Dedifferentiated amniotic fluid mesenchymal stem cell (primary cell): ENCODE results near the gene MYH4.

Source experiments
- DNase-seq: peaks from one replicate; pipeline ENCODE4 v3.0.0-alpha.2; 2016; ENCODE audit errors: extremely low spot score

MYH4 gene

GRCh38 chr17:10421900-10422542 lies 47.3 kb downstream of the MYH4 start, which contains the start of gene MYH8:
Gene MYH8 (minus strand): TSS chr17:10421950. CDS start chr17:10420227, 1,723 bp downstream.
- no peak for DNase-seq

DNA sequence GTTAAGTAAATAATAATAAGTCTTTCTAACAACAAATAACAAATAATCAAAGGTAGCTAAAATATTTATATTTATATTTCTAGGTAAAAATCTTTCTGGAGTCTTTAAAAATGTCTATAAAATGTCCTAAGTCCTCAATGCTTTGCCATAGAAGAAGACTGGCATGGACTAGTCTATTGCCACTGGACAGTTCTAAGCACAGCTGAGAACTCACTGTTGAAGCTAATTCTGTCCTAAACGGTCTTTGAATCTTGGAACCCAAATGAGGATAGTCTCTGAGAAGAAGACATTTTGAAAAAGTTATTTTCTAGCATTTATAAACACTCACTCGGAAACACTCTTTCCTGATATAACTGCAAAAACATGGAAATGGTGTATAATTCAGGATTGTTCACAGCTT lies 48.1 kb downstream of the MYH4 start:
- DNase-seq: no peak

- DNase-seq: no peak
These were observed 48.5 kb downstream of the MYH4 start for GRCh38 chr17:10420811-10421210.

DNA sequence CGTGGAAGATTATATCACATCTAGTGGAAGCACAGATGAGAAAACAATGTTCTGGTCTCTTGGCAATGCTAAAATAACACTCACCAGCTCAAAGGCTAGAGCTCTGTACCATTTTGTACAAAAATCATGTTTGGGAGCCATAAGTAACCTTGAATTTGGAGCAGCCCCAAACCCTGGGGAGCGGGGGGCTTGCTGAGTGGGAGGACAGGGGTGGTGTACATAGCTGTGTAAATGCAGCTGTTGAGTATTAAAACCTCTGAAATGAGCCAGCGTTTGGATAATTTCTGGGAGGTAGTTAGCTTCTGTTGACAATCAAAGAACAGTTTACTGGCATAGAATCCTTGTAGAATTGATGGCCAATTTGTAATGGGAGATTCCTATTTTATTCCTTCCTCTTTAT lies 51.9 kb downstream of the MYH4 start:
- no peak for DNase-seq

DNA sequence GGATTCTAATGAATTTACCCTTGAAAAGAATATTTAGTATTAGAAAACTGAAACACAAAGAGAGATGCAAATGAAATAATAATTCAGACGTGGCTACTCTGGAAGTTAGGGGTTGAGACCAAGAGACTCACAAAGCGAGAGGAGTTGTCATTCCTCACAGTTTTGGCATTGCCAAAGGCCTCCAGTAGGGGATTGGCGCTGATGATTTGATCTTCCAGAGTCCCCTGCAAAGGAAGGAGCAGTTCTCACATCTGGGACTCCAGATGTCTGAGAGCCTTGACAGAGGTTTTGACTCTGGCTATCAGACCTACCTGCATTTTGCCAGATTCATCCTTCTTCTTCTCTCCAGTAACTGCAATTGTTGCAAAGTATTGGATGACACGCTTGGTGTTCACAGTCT lies 54.2 kb downstream of the MYH4 start:
- DNase-seq: no peak

DNA sequence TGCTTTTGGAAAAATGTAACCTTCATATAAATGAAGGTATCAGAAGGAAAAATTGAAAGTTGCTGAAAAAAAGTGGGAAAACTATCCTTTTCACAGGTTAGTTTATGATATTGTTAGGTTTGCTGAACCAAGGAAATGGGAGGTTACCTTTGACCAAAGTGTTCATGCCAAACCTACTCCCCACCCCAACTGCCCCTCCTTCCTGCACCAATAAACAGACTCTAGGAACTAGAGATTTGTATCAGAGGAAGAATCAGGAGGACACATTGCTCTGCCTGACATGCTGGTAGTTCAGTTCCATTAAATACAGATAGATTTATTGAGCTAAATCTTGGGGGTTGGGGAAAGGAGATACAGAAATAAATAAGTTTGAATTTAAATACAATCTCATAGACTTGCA lies 65.8 kb downstream of the MYH4 start:
- DNase-seq: no peak

- no peak for DNase-seq
These were observed 71.0 kb downstream of the MYH4 start for GRCh38 chr17:10398352-10398751.

GRCh38 chr17:10396524-10397163 lies 72.7 kb downstream of the MYH4 start:
- no peak for DNase-seq

GRCh38 chr17:10394201-10394887 lies 75.0 kb downstream of the MYH4 start:
- DNase-seq: no peak
